D721Med (cell line): Measurements from ENCODE around the gene TMEM132C.

Source experiments
- DNase-seq: peaks from one replicate; pipeline ENCODE4 v3.0.0; 2011; ENCODE audit warnings: low spot score; ENCODE audit not compliant: insufficient read length
- FAIRE-seq: peaks from 2 replicates; lab custom pipeline; 2011; peaks lifted over from hg19 to GRCh38; lab: Jason Lieb, UNC
- TF ChIP-seq, protein P1 (sequence below): IDR thresholded peaks from 2 replicates; pipeline ENCODE4 v1.5.1; 2012; ENCODE audit warnings: mild to moderate bottlenecking, control low read depth; ENCODE audit not compliant: insufficient read depth; ENCODE audit errors: missing control alignments

Gene TMEM132C

DNA sequence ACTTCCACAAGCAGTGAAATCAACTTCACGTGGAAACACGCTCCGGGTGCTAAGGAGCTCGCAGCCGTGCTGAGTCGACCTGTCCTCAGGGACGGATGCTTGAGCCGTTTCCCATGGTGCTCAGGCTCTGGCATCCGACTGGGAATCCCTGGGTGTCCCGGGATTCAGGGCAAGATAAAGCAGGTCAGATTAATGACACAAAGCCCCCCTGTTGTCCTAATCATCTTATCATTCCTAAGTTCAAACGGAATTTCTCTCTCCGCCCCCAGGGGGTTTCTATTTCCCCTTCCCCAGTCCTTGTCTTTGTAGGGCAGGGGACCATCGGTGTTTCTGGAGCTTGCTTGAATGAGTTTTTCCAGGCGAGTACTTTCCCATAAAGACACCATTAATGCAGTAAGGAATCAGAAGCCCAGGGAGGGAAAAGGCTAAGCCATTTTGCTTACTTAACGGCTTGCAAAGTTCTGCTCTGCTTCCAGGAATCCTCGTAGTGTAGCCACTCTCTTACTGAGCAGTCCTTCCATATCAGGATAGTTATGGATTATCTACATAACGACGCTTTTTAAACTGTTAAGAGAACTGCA is 116.5 kb downstream of the TMEM132C start:
- FAIRE-seq, result no peak
- TF ChIP-seq, protein P1, sequence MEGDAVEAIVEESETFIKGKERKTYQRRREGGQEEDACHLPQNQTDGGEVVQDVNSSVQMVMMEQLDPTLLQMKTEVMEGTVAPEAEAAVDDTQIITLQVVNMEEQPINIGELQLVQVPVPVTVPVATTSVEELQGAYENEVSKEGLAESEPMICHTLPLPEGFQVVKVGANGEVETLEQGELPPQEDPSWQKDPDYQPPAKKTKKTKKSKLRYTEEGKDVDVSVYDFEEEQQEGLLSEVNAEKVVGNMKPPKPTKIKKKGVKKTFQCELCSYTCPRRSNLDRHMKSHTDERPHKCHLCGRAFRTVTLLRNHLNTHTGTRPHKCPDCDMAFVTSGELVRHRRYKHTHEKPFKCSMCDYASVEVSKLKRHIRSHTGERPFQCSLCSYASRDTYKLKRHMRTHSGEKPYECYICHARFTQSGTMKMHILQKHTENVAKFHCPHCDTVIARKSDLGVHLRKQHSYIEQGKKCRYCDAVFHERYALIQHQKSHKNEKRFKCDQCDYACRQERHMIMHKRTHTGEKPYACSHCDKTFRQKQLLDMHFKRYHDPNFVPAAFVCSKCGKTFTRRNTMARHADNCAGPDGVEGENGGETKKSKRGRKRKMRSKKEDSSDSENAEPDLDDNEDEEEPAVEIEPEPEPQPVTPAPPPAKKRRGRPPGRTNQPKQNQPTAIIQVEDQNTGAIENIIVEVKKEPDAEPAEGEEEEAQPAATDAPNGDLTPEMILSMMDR, result no peak
- DNase-seq, result no peak

DNA sequence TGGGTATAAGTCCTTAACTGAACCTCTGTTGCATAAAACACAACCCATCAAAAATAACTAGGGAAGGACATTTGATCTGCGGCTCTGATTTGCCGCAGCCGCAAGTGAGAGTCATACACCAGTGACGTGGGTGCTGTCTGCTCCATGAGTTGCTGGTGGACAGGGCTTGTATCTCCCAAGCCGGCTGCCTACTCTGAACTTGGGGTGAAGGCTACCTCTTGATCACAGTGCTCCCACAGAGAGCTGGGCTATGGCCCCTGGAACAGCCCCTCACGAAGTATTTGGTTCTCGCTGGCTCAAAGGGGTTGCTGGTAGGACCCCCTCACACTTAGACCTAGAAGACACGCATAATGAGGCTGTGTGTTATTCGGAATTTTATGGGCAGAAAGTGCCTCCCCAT is 118.8 kb downstream of the TMEM132C start:
- FAIRE-seq (no peak), DNase-seq (no peak)
- TF ChIP-seq, protein P1, result no peak

DNA sequence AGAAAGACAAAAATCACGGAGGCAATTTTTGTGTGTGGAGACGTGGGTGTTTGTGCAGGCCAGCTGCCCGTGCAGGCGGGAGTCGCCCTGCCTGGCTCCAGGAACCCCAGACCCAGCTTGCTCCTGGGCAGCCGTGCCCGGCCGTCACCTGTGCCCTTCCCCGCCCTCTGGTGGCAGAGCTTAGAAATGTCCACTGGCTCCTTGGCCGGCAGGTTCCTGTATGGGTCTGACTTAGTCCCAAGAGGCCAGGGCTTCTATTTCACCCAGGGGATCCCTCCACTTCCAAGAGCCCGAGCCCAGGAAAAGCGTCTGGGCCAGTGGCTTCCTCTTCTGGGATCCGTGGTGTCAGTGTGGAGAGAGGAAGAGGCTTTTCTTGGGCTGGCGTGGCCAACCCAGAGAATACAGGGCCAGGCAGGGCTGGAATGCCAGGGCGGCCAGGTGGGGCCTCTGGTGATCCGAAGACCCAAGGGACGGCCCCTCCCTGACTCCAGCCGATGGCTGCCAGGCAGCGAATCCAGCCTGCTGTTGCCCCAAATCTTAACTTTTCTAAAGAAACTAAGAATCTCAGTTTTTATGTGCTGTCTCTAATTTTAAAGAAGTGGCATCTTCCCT is 120.9 kb downstream of the TMEM132C start:
- TF ChIP-seq, protein P1, result peak; percentile 65
- DNase-seq (peak; percentile 26), FAIRE-seq (no peak)

DNA sequence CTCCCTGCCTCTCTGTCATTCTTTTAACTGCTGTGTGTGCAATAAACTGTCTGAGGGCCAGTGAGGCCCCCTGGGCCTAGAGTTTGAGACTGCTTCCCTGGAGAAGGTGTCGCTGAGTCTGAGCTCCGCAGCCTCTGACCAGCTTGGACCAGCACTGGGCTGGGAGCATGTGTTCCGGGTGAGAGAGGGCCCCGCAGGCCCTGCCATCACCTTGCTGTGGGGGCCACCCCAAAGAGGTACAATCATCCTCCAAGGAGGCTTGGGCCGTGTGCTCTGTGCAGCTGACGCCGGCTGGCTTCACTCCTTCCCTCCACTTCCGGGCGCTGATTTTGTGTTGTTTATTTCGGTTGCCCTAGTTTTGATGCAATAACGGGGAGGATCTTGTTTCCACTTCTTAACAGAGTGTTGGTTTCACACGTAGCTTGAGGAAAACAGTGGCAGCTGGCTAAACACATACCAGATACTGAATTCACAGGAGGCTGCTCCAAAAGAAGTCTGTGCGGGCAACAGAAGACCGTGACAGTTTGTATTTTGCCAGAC is 121.6 kb downstream of the TMEM132C start:
- DNase-seq (no peak), FAIRE-seq (no peak)
- TF ChIP-seq, protein P1, result no peak

DNA sequence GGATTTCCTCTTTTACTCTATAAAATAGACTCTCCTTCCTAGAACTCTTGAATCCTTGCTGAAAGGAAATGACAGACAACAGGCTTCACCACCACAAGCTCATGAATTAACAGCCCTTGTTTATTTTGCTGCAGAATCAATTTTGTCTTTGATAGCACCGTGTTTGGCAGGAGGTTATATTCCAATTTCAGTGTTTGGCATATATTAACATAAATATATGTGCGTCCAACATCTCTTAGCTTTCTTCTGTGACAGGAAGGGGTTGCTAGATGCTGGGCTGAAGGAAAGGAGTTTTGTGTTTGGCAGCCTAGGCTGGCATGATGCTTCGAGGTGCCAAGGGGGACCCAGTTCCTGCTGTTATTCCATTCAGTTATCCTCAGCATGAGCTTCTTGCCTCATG is 126.4 kb downstream of the TMEM132C start:
- FAIRE-seq (no peak), DNase-seq (no peak)
- TF ChIP-seq, protein P1, result no peak

DNA sequence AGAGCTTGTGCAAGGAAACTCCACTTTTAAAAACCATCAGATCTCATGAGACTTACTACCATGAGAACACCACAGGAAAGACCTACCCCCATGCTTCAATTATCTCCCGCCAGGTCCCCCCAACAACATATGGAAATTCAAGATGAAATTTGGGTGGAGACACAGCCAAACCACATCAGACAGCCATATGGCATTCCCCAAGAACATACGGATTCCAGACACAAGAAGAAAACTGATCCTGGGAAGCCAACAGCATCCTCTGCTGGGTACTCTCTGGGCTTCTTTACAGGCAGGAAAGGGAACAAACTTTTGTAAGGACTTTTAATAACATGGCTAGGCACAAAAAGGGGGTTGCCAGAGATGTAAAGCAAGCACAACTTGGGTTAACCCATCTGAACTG is 127.2 kb downstream of the TMEM132C start:
- TF ChIP-seq, protein P1, result no peak
- no peak for FAIRE-seq
- no peak for DNase-seq

DNA sequence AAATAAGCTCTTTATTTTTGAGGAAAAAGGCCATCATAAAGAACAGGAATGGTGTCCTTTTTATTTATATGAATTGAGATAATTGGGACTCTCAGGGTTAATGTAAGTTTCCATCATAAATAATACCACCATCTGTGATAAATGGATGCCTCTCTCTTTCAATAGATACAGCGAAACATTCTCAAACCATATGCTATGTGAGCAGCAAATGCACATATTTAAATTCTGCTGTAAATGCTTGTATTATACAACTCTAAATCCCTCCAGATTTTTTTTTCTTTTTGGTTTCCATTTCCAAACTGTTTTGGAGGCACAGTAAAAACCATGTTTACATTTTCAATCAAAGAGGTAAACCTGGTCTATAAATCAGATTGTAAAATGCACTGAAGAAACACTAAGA is 132.3 kb downstream of the TMEM132C start:
- TF ChIP-seq, protein P1, result no peak
- DNase-seq (no peak), FAIRE-seq (no peak)
